K562 (cell line): Measurements from ENCODE around the gene PSMB2. TPM values are rescaled to one million over a fixed set of nuclear protein-coding genes. Genes with fewer than 3 reads are reported as not detected.

Source experiments
- ARID1B ChIP-seq: fragments of 450-650 bp; IDR thresholded peaks from 2 replicates; pipeline ENCODE4 v1.6.1; 2016; ENCODE audit warnings: antibody characterized with exemption, mild to moderate bottlenecking, inconsistent platforms
- ARID3A ChIP-seq: IDR thresholded peaks from 2 replicates; pipeline ENCODE4 v1.6.1; 2012; ENCODE audit warnings: low read depth, low read length, improper control_type of control experiment, borderline replicate concordance
- ARNT ChIP-seq, 2 experiments: fragments of 450-650 bp; IDR thresholded peaks; 2 replicates each; pipeline ENCODE4 v1.6.1; 2016; ENCODE audit warnings: mild to moderate bottlenecking in 1 of 2
- BRD9 ChIP-seq: fragments of 450-650 bp; IDR thresholded peaks from 2 replicates; pipeline ENCODE4 v1.6.1; 2018; ENCODE audit warnings: low read depth; ENCODE audit not compliant: partially characterized antibody
- CC2D1A ChIP-seq: fragments of 450-650 bp; IDR thresholded peaks from 2 replicates; pipeline ENCODE4 v1.6.1; 2017; ENCODE audit warnings: mild to moderate bottlenecking
- DMBX1 ChIP-seq: fragments of 250-450 bp; sonication (Bioruptor Pico); IDR thresholded peaks from 2 replicates; pipeline ENCODE4 v1.8.0; 2022; ENCODE audit warnings: inconsistent platforms, mild to moderate bottlenecking, moderate library complexity, borderline replicate concordance
- DPF2 ChIP-seq: fragments of 450-650 bp; IDR thresholded peaks from 2 replicates; pipeline ENCODE4 v1.6.1; 2016
- ETV6 ChIP-seq, 3 experiments: fragments of 150-350 bp in 1 of 3; sonication (generic) in 1 of 3; formaldehyde crosslinking in 1 of 3; IDR thresholded peaks; 2 replicates each; pipeline versions ENCODE4 v1.6.1 to v1.8.0; 2014 to 2022; ENCODE audit warnings: borderline replicate concordance in 2 of 3, low read depth in 2 of 3, antibody characterized with exemption in 1 of 3, low read length in 1 of 3, mild to moderate bottlenecking in 1 of 3, missing genetic modification reagents in 1 of 3
- IRF9 ChIP-seq: fragments of 450-650 bp; IDR thresholded peaks from 2 replicates; pipeline ENCODE4 v1.6.1; 2016; ENCODE audit warnings: missing biosample characterization, missing genetic modification characterization
- MAFK ChIP-seq: IDR thresholded peaks from 2 replicates; pipeline ENCODE4 v1.6.1; 2011; ENCODE audit warnings: low read length, improper control_type of control experiment
- MTA3 ChIP-seq: fragments of 450-650 bp; formaldehyde crosslinking; IDR thresholded peaks from 2 replicates; pipeline ENCODE4 v1.6.1; 2017; ENCODE audit warnings: mild to moderate bottlenecking, borderline replicate concordance
- NFE2 ChIP-seq: IDR thresholded peaks from 2 replicates; pipeline ENCODE4 v1.6.1; 2014; ENCODE audit warnings: antibody characterized with exemption, low read depth
- PBX2 ChIP-seq, 2 experiments: IDR thresholded peaks in 1 of 2; conservative IDR thresholded peaks in 1 of 2; 2 replicates each; pipeline ENCODE4 v1.6.1; 2016; ENCODE audit warnings: low read depth in 2 of 2, mild to moderate bottlenecking in 1 of 2, missing compliant biosample characterization in 1 of 2, missing genetic modification characterization in 1 of 2, moderate library complexity in 1 of 2
- SMAD3 ChIP-seq: fragments of 450-650 bp; formaldehyde crosslinking; conservative IDR thresholded peaks from 2 replicates; pipeline ENCODE4 v1.4.0; 2020; ENCODE audit warnings: mild to moderate bottlenecking
- SMARCE1 ChIP-seq: fragments of 450-650 bp; IDR thresholded peaks from 2 replicates; pipeline ENCODE4 v1.7.1; 2016; ENCODE audit warnings: mild to moderate bottlenecking
- THRAP3 ChIP-seq: fragments of 450-650 bp; IDR thresholded peaks from 2 replicates; pipeline ENCODE4 v1.6.1; 2016; ENCODE audit warnings: mild to moderate bottlenecking, inconsistent platforms, borderline replicate concordance
- TRIM24 ChIP-seq, 2 experiments: fragments of 450-650 bp; IDR thresholded peaks; 2 replicates each; pipeline ENCODE4 v1.6.1; 2016
- ZNF583 ChIP-seq: fragments of 250-450 bp; sonication (Bioruptor Pico); IDR thresholded peaks from 2 replicates; pipeline ENCODE4 v1.4.0; 2020
- ZNF780A ChIP-seq: fragments of 250-450 bp; sonication (Bioruptor Pico); IDR thresholded peaks from 2 replicates; pipeline ENCODE4 v1.5.0; 2021; ENCODE audit warnings: mild to moderate bottlenecking
- ZNF79 ChIP-seq: fragments of 250-450 bp; sonication (Bioruptor Pico); IDR thresholded peaks from 2 replicates; pipeline ENCODE4 v1.4.0; 2020; ENCODE audit warnings: low read depth, mild to moderate bottlenecking, moderate library complexity
- polyA plus RNA-seq, 8 experiments: library from polyadenylated mRNA; depleted of rRNA in 4 of 8; stranded (reverse) in 5 of 8; unstranded in 3 of 8; fragments of >200 nt; fragmentation: Nextera tagmentation in 2 of 8; fragmentation: Illumina TruSeq in 1 of 8; extraction: Ambion mirVana in 2 of 8; extraction: Trizol in 1 of 8; gene quantifications; 2 replicates each; pipeline versions ENCODE4 v1.2.1 to v1.2.3, GENCODE V29; 2011 to 2014; ENCODE audit warnings: inconsistent platforms in 1 of 8, missing spikeins in 1 of 8
- total RNA-seq, 7 experiments: library from RNA; depleted of rRNA in 6 of 7; stranded (reverse); fragments of >200 nt in 6 of 7; fragmentation: Illumina TruSeq in 2 of 7; extraction: Trizol in 2 of 7; gene quantifications; 2 replicates each; pipeline versions ENCODE4 v1.2.1 to v1.2.3, GENCODE V29; 2011 to 2021; ENCODE audit warnings: low replicate concordance in 1 of 7

PSMB2 gene
- total and polyA plus RNA-seq, 9 of the 15 experiments (the other 6 are each of a cell fraction or from before 2014, with no cell fraction given): 71.7 to 543 (median 165) TPM

DNA sequence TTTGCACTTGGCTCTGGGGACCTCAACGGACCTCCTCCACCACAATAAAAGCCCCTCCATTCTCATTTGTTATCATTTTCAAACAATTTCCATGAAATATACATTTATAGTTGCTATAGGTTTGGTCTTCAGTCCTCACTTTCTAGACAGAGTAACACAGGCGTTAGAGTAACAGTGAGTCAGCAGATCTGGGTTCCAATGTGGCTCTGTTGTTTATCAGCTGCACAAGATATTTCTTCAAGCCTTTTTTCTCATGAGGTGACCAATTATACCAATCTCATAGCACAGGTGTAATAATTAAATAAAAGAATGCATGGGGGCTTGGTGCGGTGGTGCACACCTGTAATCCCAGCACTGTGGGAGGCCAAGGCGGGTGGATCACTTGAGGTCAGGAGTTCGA is 32.8 kb upstream of the PSMB2 start (continued):
- no peak for TF ChIP-seq ETV6 (IDR thresholded peaks at IDR 0.05; ENCODE audit: borderline replicate concordance in 1 of 2, low read depth in 2 of 2, low read length in 1 of 2)
- no peak for TF ChIP-seq ETV6 (CRISPR knock-in tag; IDR thresholded peaks at IDR 0.05; ENCODE audit: borderline replicate concordance)
- TF ChIP-seq IRF9 (tag): no peak
- TF ChIP-seq ZNF780A (CRISPR knock-in tag): no peak
- TF ChIP-seq SMAD3: no peak
- peak in 1 of 2 experiments; percentile 50; a peak in 1 of 4 replicates for TF ChIP-seq ARNT (IDR thresholded peaks at IDR 0.05)
- peak; percentile 74 for TF ChIP-seq ARID1B
- peak; percentile 83 for TF ChIP-seq DPF2
- 0 out of 2 replicates have a peak, but pooled peaks have one; percentile 25 for TF ChIP-seq CC2D1A
- TF ChIP-seq NFE2: peak; percentile 97
- TF ChIP-seq SMARCE1: peak; percentile 74
- 0 out of 2 replicates have a peak, but pooled peaks have one; percentile 38 for TF ChIP-seq ARID3A
- TF ChIP-seq BRD9: no peak
- no peak for TF ChIP-seq ZNF583 (CRISPR knock-in tag)
- no peak for TF ChIP-seq ZNF79 (CRISPR knock-in tag)
- 0 out of 2 replicates have a peak, but pooled peaks have one; percentile 34 for TF ChIP-seq MTA3
- TF ChIP-seq THRAP3: no peak
- TF ChIP-seq MAFK: peak; percentile 95
- peak; percentile 27 to 53; a peak in 2 of 4 replicates for TF ChIP-seq TRIM24 (IDR thresholded peaks at IDR 0.05)
- TF ChIP-seq PBX2 (CRISPR knock-in tag; IDR thresholded peaks at IDR 0.05; ENCODE audit: low read depth): no peak
- no peak for TF ChIP-seq PBX2 (tag; conservative IDR thresholded peaks at IDR 0.05; ENCODE audit: low read depth)
- TF ChIP-seq DMBX1 (CRISPR knock-in tag): no peak
